H1 (cell line): ENCODE data around the gene KCTD16. TPM values are rescaled to one million over a fixed set of nuclear protein-coding genes. Genes with fewer than 3 reads are reported as not detected.

ENCODE experiments used
- CTCF ChIA-PET: fragments of 300-600 bp; sonication (Branson Sonifier 250); formaldehyde crosslinking; loops from one replicate; lab custom pipeline; 2021; ENCODE audit not compliant: partially characterized antibody; lab: Charles Lee
- POLR2A ChIA-PET: fragments of 300-600 bp; sonication (Branson Sonifier 250); formaldehyde crosslinking; loops from one replicate; lab custom pipeline; 2021; ENCODE audit warnings: inconsistent platforms; ENCODE audit not compliant: partially characterized antibody; lab: Charles Lee
- DNase-seq, 2 experiments: peaks; one replicate each; pipeline versions ENCODE4 v3.0.0 to v3.0.0-alpha.2; 2010 to 2022; ENCODE audit warnings: low spot score in 2 of 2, low read depth in 1 of 2, mixed read lengths in 1 of 2
- FAIRE-seq: peaks from 2 replicates; lab custom pipeline; 2011; peaks lifted over from hg19 to GRCh38; lab: Jason Lieb, UNC
- H2AFZ ChIP-seq: 2 replicates; pipeline ENCODE4 v1.8.1; 2012; ENCODE audit warnings: low read length, inconsistent platforms
- H2AK5ac ChIP-seq: 2 replicates; pipeline ENCODE4 v1.6.1; 2013; ENCODE audit warnings: low read depth, low read length
- H2BK120ac ChIP-seq: replicated peaks from 2 replicates; pipeline ENCODE3; 2013; ENCODE audit warnings: low read depth, low read length, inconsistent platforms
- H2BK12ac ChIP-seq: 2 replicates; pipeline ENCODE4 v1.6.1; 2013; ENCODE audit warnings: low read depth, low read length
- H2BK15ac ChIP-seq: 2 replicates; pipeline ENCODE4 v1.6.1; 2013; ENCODE audit warnings: low read length
- H2BK20ac ChIP-seq: 2 replicates; pipeline ENCODE4 v1.6.1; 2013; ENCODE audit warnings: low read length
- H2BK5ac ChIP-seq: 2 replicates; pipeline ENCODE4 v1.6.1; 2013; ENCODE audit warnings: low read depth, low read length
- H3K14ac ChIP-seq: 2 replicates; pipeline ENCODE4 v1.6.1; 2013; ENCODE audit warnings: inconsistent platforms; ENCODE audit not compliant: insufficient read length
- H3K18ac ChIP-seq: 2 replicates; pipeline ENCODE4 v1.6.1; 2013; ENCODE audit warnings: low read length; ENCODE audit errors: extremely low read depth
- H3K23ac ChIP-seq: 2 replicates; pipeline ENCODE4 v1.6.1; 2013; ENCODE audit warnings: inconsistent platforms; ENCODE audit not compliant: insufficient read length
- H3K23me2 ChIP-seq: 2 replicates; pipeline ENCODE4 v1.6.1; 2013; ENCODE audit warnings: low read depth, low read length
- H3K27ac ChIP-seq: 2 replicates; pipeline ENCODE4 v1.6.1; 2011; ENCODE audit warnings: low read depth, low read length, inconsistent platforms
- H3K27me3 ChIP-seq, 4 experiments: replicated peaks in 1 of 4; 1 replicate in 1 of 4; 2 replicates in 3 of 4; pipeline versions ENCODE4 v1.6.1 to v1.8.1; 2011 to 2013; ENCODE audit warnings: low read length in 3 of 4, mild to moderate bottlenecking in 3 of 4, inconsistent platforms in 2 of 4, mixed read lengths in 2 of 4, moderate library complexity in 1 of 4; ENCODE audit not compliant: control insufficient read depth in 3 of 4, insufficient read depth in 3 of 4; ENCODE audit errors: extremely low read depth in 1 of 4
- H3K36me3 ChIP-seq, 4 experiments: 2 replicates each; pipeline versions ENCODE4 v1.6.1 to v1.8.1; 2011 to 2013; ENCODE audit warnings: mild to moderate bottlenecking in 4 of 4, low read length in 3 of 4, moderate library complexity in 2 of 4, control low read depth in 1 of 4, inconsistent platforms in 1 of 4; ENCODE audit not compliant: insufficient read depth in 4 of 4, control insufficient read depth in 2 of 4
- H3K4ac ChIP-seq: replicated peaks from 2 replicates; pipeline ENCODE3; 2013; ENCODE audit warnings: low read length, low read depth, mixed read lengths, inconsistent platforms; ENCODE audit not compliant: insufficient read length
- H3K4me1 ChIP-seq, 4 experiments: replicated peaks in 1 of 4; 1 replicate in 1 of 4; 2 replicates in 3 of 4; pipeline versions ENCODE4 v1.6.1 to v1.8.1; 2011 to 2013; ENCODE audit warnings: low read length in 3 of 4, inconsistent platforms in 2 of 4, mixed read lengths in 1 of 4; ENCODE audit not compliant: insufficient read depth in 4 of 4, control insufficient read depth in 3 of 4
- H3K4me2 ChIP-seq, 2 experiments: 2 replicates each; pipeline versions ENCODE4 v1.6.1 to v1.8.1; 2011 to 2013; ENCODE audit warnings: low read depth in 2 of 2, low read length in 2 of 2, control low read depth in 1 of 2, inconsistent platforms in 1 of 2, mild to moderate bottlenecking in 1 of 2; ENCODE audit not compliant: insufficient read depth in 1 of 2
- H3K4me3 ChIP-seq, 4 experiments: fragments of 200-600, 300-600 bp in 1 of 4; sonication (generic), shearing (Covaris generic), sonication (Bioruptor Twin) in 1 of 4; 2 replicates each; pipeline versions ENCODE4 v1.5.1 to v1.8.1; 2011 to 2016; ENCODE audit warnings: low read length in 4 of 4, low read depth in 3 of 4, control low read depth in 2 of 4, inconsistent platforms in 2 of 4, mild to moderate bottlenecking in 2 of 4, mixed read lengths in 1 of 4, moderate library complexity in 1 of 4; ENCODE audit not compliant: insufficient read depth in 2 of 4; ENCODE audit errors: extremely low read depth in 1 of 4
- H3K56ac ChIP-seq: replicated peaks from 2 replicates; pipeline ENCODE3; 2013; ENCODE audit warnings: low read depth, mild to moderate bottlenecking, mixed read lengths, low read length, inconsistent platforms; ENCODE audit not compliant: insufficient read length
- H3K79me1 ChIP-seq: 2 replicates; pipeline ENCODE4 v1.6.1; 2013; ENCODE audit warnings: low read depth, low read length, control low read depth
- H3K79me2 ChIP-seq, 2 experiments: 2 replicates each; pipeline versions ENCODE4 v1.6.1 to v1.8.1; 2012 to 2013; ENCODE audit warnings: low read length in 2 of 2, mild to moderate bottlenecking in 2 of 2, inconsistent platforms in 1 of 2; ENCODE audit not compliant: insufficient read depth in 2 of 2, control insufficient read depth in 1 of 2
- H3K9ac ChIP-seq, 4 experiments: replicated peaks in 1 of 4; 1 replicate in 1 of 4; 2 replicates in 3 of 4; pipeline versions ENCODE4 v1.6.1 to v1.8.1; 2011 to 2013; ENCODE audit warnings: low read depth in 3 of 4, low read length in 3 of 4, control low read depth in 2 of 4, mild to moderate bottlenecking in 2 of 4, moderate library complexity in 2 of 4, inconsistent platforms in 1 of 4; ENCODE audit errors: extremely low read depth in 1 of 4
- H3K9me3 ChIP-seq, 2 experiments: 2 replicates each; pipeline versions ENCODE4 v1.6.1 to v1.8.1; 2012 to 2013; ENCODE audit warnings: mild to moderate bottlenecking in 2 of 2, moderate library complexity in 2 of 2, control low read depth in 1 of 2, inconsistent platforms in 1 of 2, low read depth in 1 of 2, low read length in 1 of 2, mixed read lengths in 1 of 2; ENCODE audit not compliant: insufficient read depth in 2 of 2
- H4K20me1 ChIP-seq, 2 experiments: replicated peaks in 1 of 2; 2 replicates each; pipeline versions ENCODE3 to v1.8.1; 2011 to 2013; ENCODE audit warnings: inconsistent platforms in 2 of 2, low read length in 2 of 2, mild to moderate bottlenecking in 1 of 2; ENCODE audit not compliant: insufficient read depth in 2 of 2, control insufficient read depth in 1 of 2
- H4K5ac ChIP-seq: 2 replicates; pipeline ENCODE4 v1.6.1; 2013; ENCODE audit warnings: low read length, low read depth, mixed read lengths, inconsistent platforms; ENCODE audit not compliant: insufficient read length
- H4K8ac ChIP-seq: 2 replicates; pipeline ENCODE4 v1.8.0; 2013; ENCODE audit warnings: mild to moderate bottlenecking, moderate library complexity, low read length, inconsistent platforms; ENCODE audit not compliant: insufficient read depth; ENCODE audit errors: extremely low read depth
- H4K91ac ChIP-seq: replicated peaks from 2 replicates; pipeline ENCODE3; 2013; ENCODE audit warnings: low read length, mixed read lengths, inconsistent platforms; ENCODE audit not compliant: insufficient read length
- ATF2 ChIP-seq: IDR thresholded peaks from 2 replicates; pipeline ENCODE4 v1.6.1; 2012; ENCODE audit warnings: low read length, inconsistent platforms
- BRCA1 ChIP-seq: IDR thresholded peaks from 2 replicates; pipeline ENCODE4 v1.6.1; 2012; ENCODE audit warnings: low read depth, low read length, improper control_type of control experiment
- CBX8 ChIP-seq: fragments of 300-800, 300-1000 bp; sonication (generic); IDR thresholded peaks from 2 replicates; pipeline ENCODE4 v1.7.1; 2016; ENCODE audit warnings: low read depth, low read length, borderline replicate concordance
- CHD1 ChIP-seq: IDR thresholded peaks from 2 replicates; pipeline ENCODE4 v1.6.1; 2012; ENCODE audit warnings: low read depth, low read length, improper control_type of control experiment
- JUN ChIP-seq: IDR thresholded peaks from 2 replicates; pipeline ENCODE4 v1.6.1; 2011; ENCODE audit warnings: low read depth, mild to moderate bottlenecking, improper control_type of control experiment, low read length
- MAX ChIP-seq: IDR thresholded peaks from 2 replicates; pipeline ENCODE4 v1.6.1; 2012; ENCODE audit warnings: inconsistent platforms
- NANOG ChIP-seq: IDR thresholded peaks from 2 replicates; pipeline ENCODE4 v1.6.1; 2011; ENCODE audit warnings: low read length, low read depth, mild to moderate bottlenecking, inconsistent platforms; ENCODE audit not compliant: insufficient read depth, poor library complexity, severe bottlenecking
- SP4 ChIP-seq: IDR thresholded peaks from 2 replicates; pipeline ENCODE4 v1.6.1; 2012; ENCODE audit warnings: low read length, inconsistent platforms
- TBP ChIP-seq: IDR thresholded peaks from 2 replicates; pipeline ENCODE4 v1.6.1; 2011; ENCODE audit warnings: low read depth, low read length, improper control_type of control experiment
- USF2 ChIP-seq: IDR thresholded peaks from 2 replicates; pipeline ENCODE4 v1.6.1; 2011; ENCODE audit warnings: low read length, improper control_type of control experiment
- WGBS, 2 experiments: shearing (Covaris generic) in 1 of 2; methylation state at CpG; one replicate each; pipeline versions ENCODE4 v1.1.6 to v1.1.7; 2013 to 2015; ENCODE audit warnings: low lambda C conversion rate in 2 of 2, mixed read lengths in 2 of 2, inconsistent platforms in 1 of 2, low coverage in 1 of 2, missing lambda C conversion rate in 1 of 2; ENCODE audit not compliant: insufficient replicate concordance in 2 of 2, insufficient coverage in 1 of 2, insufficient read length in 1 of 2; ENCODE audit errors: extremely low coverage in 1 of 2, missing lambda C conversion rate in 1 of 2; 5-methylcytosine and 5-hydroxymethylcytosine counted together
- polyA plus RNA-seq, 7 experiments: library from polyadenylated mRNA; depleted of rRNA in 3 of 7; stranded (reverse) in 5 of 7; unstranded in 2 of 7; fragments of >200 nt in 5 of 7; fragments of 200-250 nt in 2 of 7; gene quantifications; 1 replicate in 5 of 7; 2 replicates in 1 of 7; 4 replicates in 1 of 7; pipeline versions ENCODE4 v1.2.1 to v1.2.3, GENCODE V29; 2011 to 2013; ENCODE audit warnings: missing spikeins in 2 of 7, mixed read lengths in 2 of 7
- total RNA-seq: library from RNA; stranded (reverse); fragmentation: NEBNext Ultra II Directional; extraction: Animal tissue kit (Norgen Biotek cat#: 25700); gene quantifications from 2 replicates; pipeline ENCODE4 v1.2.1, GENCODE V29; 2021

KCTD16 gene
- total and polyA plus RNA-seq, 2 of the 8 experiments (the other 6 are each of a cell fraction or from before 2014, with no cell fraction given), result 0.03 to 0.24 TPM

- no peaks in the 10 kb centered on the region for H3K36me3 ChIP-seq
- no peaks in the 10 kb centered on the region for H3K79me2 ChIP-seq
- FAIRE-seq (no peak), DNase-seq (no peak)
- H4K20me1 ChIP-seq, result no peaks in the 10 kb centered on the region
- H3K79me1 ChIP-seq, result no peaks in the 10 kb centered on the region
- no peak overlapping the region for H2BK12ac ChIP-seq
- no peak overlapping the region for H2BK120ac ChIP-seq
- no peak overlapping the region for H3K27ac ChIP-seq
- no peak overlapping the region for H2BK5ac ChIP-seq
- no peak overlapping the region for H2AK5ac ChIP-seq
- H3K56ac ChIP-seq, result no peak overlapping the region
- no peak overlapping the region for H4K5ac ChIP-seq
- ChIA-PET POLR2A (no interaction called here), CTCF (interaction anchor here (0.9 kb wide), 1 partner anchor 85 kb away, joined by 3 read pairs; no protein-coding TSS in a partner anchor)
- no peak overlapping the region for H4K8ac ChIP-seq
- no peak overlapping the region for H3K23ac ChIP-seq
- no peak overlapping the region for H3K18ac ChIP-seq
- H3K4me1 ChIP-seq, result peaks cover 0 to 3% (median 0%) of the 10 kb centered on the region in 4 experiments; a peak in 1 of 7 replicates
- H3K27me3 ChIP-seq, result no peaks in the 10 kb centered on the region
- no peak overlapping the region for H2AFZ ChIP-seq
- no peaks in the 10 kb centered on the region for H3K23me2 ChIP-seq
- no peak overlapping the region for H2BK15ac ChIP-seq
- TF ChIP-seq SP4 (no peak), USF2 (no peak), ATF2 (no peak), BRCA1 (no peak), TBP (no peak), CHD1 (no peak), MAX (no peak), NANOG (no peak), CBX8 (no peak), JUN (no peak)
- no peak overlapping the region for H3K14ac ChIP-seq
- H3K4me2 ChIP-seq, result no peak overlapping the region
- H3K9me3 ChIP-seq, result no peaks in the 10 kb centered on the region
- no peak overlapping the region for H3K9ac ChIP-seq
- H3K4me3 ChIP-seq, result no peak overlapping the region
- H2BK20ac ChIP-seq, result no peak overlapping the region
- 94% methylated on average over 2 of the region's 2 CpGs; no CpG with 5 or more reads in 1 of the 2 experiments for WGBS, 2 experiments
- H3K4ac ChIP-seq, result no peak overlapping the region
- no peak overlapping the region for H4K91ac ChIP-seq
Observed at GRCh38 chr5:144289277-144289676, 118.6 kb downstream of the KCTD16 start.
